Activated naive CD4-positive, alpha-beta T cell treated with anti-CD3 and anti-CD28 coated beads, Interleukin-2, amount 10 ng/mL, durations not matched to agents 7 days and 5 days (primary cell): Measurements from ENCODE around the gene RASSF8.
A peak's percentile ranks its signal among the peaks of the same experiment; 100 is the strongest.

Experiments used
- CTCF ChIA-PET: fragments of 350-600 bp; sonication (Branson Sonifier 250); formaldehyde crosslinking; loops from one replicate; lab custom pipeline; 2021; ENCODE audit warnings: antibody characterized with exemption; lab: Charles Lee
- DNase-seq: peaks from one replicate; pipeline ENCODE4 v3.0.0-alpha.2; 2020
- H3K27ac Mint-ChIP-seq: one replicate; pipeline ENCODE4 v1.8.0; 2021; ENCODE audit warnings: mild to moderate bottlenecking, moderate library complexity, mixed read lengths
- H3K27me3 Mint-ChIP-seq: one replicate; pipeline ENCODE4 v1.8.0; 2021; ENCODE audit warnings: mild to moderate bottlenecking, mixed read lengths
- H3K36me3 Mint-ChIP-seq: one replicate; pipeline ENCODE4 v1.8.0; 2021; ENCODE audit warnings: mixed read lengths
- H3K4me1 Mint-ChIP-seq: one replicate; pipeline ENCODE4 v1.8.0; 2021; ENCODE audit warnings: mixed read lengths
- H3K4me3 Mint-ChIP-seq: one replicate; pipeline ENCODE4 v1.8.0; 2021; ENCODE audit warnings: mild to moderate bottlenecking, moderate library complexity, mixed read lengths
- H3K9me3 Mint-ChIP-seq: one replicate; pipeline ENCODE4 v1.8.0; 2021; ENCODE audit warnings: mixed read lengths

The RASSF8 gene

DNA sequence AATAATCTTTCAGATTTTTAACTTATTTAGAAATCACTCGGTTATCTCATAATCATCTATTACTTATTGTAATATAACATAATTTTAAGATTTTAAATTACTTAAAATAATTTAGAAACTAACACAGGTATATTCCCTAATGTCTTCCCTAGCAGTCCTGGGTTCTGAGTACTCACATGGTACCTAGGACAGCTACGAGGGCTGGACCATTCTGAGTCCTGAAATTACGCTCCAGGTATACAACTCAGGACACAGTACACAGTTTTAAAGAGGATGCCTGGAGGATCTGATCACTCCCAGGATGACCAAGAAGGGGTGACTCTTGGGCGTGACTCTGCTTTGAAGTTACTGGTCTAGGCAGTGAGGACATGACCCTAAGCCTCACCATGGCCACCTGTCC, 9.1 kb upstream of the RASSF8 start:
- no peak for DNase-seq
- H3K4me1 Mint-ChIP-seq, result no peaks in the 10 kb centered on the region
- CTCF ChIA-PET, result no interaction called here
- H3K27me3 Mint-ChIP-seq, result no peaks in the 10 kb centered on the region
- H3K4me3 Mint-ChIP-seq, result no peak overlapping the region
- no peaks in the 10 kb centered on the region for H3K9me3 Mint-ChIP-seq
- H3K36me3 Mint-ChIP-seq, result no peaks in the 10 kb centered on the region
- no peak overlapping the region for H3K27ac Mint-ChIP-seq

DNA sequence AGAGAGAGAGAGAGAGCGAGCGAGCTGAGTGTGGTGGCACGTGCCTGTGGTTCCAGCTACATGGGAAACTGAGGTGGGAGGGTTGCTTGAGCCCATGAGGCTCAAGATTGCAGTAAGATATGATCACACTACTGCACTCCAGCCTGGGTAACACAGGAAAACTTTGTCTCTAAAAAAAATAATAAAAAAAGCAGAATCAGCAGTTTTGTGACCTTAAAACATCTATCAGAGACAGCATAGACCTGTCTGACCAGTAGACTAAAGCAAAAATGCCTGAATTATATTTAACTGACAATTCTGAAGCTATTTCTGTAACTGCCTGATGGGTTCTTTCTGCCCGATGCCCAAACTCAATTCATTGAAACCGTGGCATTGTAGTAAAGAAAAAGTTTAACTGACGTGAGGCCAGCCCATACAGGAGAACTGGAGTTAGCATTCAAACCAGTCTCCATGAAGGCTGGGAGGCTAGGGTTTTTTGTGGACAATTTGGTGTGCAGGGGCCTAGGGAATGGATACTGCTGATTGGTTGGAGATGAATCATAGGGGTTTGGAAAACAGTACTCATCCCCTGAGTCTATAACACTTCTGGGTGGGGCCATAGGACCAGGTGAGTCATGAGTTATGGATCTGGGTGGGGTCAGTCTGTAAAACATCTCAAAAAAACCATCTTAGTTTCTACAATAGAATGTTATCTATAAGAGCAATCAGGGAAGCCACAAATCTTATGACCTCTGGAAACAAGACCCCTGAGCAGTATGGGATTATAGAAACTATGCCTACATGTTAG, 8.0 kb upstream of the RASSF8 start:
- Mint-ChIP-seq H3K27me3 (no peaks in the 10 kb centered on the region), H3K4me3 (no peak overlapping the region), H3K36me3 (no peaks in the 10 kb centered on the region), H3K9me3 (no peaks in the 10 kb centered on the region), H3K27ac (no peak overlapping the region), H3K4me1 (no peaks in the 10 kb centered on the region)
- CTCF ChIA-PET, result no interaction called here
- no peak for DNase-seq

GRCh38 chr12:25957793-25958427, 572 bp upstream of the RASSF8 start:
- no peak for DNase-seq
- Mint-ChIP-seq H3K4me3 (peak overlapping the region; percentile 66), H3K27ac (no peak overlapping the region), H3K27me3 (peaks cover 57% of the 10 kb centered on the region), H3K9me3 (no peaks in the 10 kb centered on the region), H3K36me3 (no peaks in the 10 kb centered on the region), H3K4me1 (peaks cover 11% of the 10 kb centered on the region)
- CTCF ChIA-PET, result no interaction called here

- Mint-ChIP-seq H3K36me3 (no peaks in the 10 kb centered on the region), H3K27ac (no peak overlapping the region), H3K9me3 (no peaks in the 10 kb centered on the region), H3K4me1 (peaks cover 11% of the 10 kb centered on the region), H3K4me3 (peak overlapping the region; percentile 73), H3K27me3 (peaks cover 64% of the 10 kb centered on the region)
- CTCF ChIA-PET, result interaction anchor here (1.0 kb wide), 1 partner anchor 523 kb away, joined by 3 read pairs; no protein-coding TSS in a partner anchor
- DNase-seq, result peak; percentile 23
Measured at GRCh38 chr12:25959071-25959961, 834 bp downstream of the RASSF8 start.

- H3K27me3 Mint-ChIP-seq, result peaks cover 66% of the 10 kb centered on the region
- no peaks in the 10 kb centered on the region for H3K36me3 Mint-ChIP-seq
- H3K4me1 Mint-ChIP-seq, result peaks cover 11% of the 10 kb centered on the region
- H3K27ac Mint-ChIP-seq, result no peak overlapping the region
- H3K4me3 Mint-ChIP-seq, result no peak overlapping the region
- no peaks in the 10 kb centered on the region for H3K9me3 Mint-ChIP-seq
- DNase-seq, result no peak
- CTCF ChIA-PET, result interaction anchor here (1.0 kb wide), 1 partner anchor 524 kb away, joined by 3 read pairs; no protein-coding TSS in a partner anchor
Measured at GRCh38 chr12:25960143-25960542, 1.7 kb downstream of the RASSF8 start.

DNA sequence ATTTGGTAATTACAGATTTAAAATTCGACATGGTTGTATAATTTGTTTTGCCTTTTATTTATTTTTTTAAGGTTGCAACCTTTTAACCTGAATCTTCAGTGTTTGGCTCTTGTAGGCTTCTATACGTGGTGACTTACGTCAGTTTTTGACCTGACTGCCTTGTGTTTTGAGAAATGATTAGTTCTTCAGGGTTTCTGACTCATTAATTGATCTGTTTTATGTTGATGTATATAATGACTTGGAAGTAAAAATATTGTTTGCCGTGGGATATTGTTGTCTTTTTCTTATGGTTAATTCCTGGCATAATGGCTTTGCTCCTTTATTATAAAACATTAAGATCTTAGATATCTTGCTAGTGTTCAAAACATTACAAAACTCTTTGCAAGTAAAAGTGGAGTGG, 2.5 kb downstream of the RASSF8 start:
- Mint-ChIP-seq H3K27ac (no peak overlapping the region), H3K4me3 (no peak overlapping the region), H3K4me1 (peaks cover 11% of the 10 kb centered on the region), H3K9me3 (no peaks in the 10 kb centered on the region), H3K27me3 (peaks cover 66% of the 10 kb centered on the region), H3K36me3 (no peaks in the 10 kb centered on the region)
- DNase-seq, result no peak
- CTCF ChIA-PET, result no interaction called here

DNA sequence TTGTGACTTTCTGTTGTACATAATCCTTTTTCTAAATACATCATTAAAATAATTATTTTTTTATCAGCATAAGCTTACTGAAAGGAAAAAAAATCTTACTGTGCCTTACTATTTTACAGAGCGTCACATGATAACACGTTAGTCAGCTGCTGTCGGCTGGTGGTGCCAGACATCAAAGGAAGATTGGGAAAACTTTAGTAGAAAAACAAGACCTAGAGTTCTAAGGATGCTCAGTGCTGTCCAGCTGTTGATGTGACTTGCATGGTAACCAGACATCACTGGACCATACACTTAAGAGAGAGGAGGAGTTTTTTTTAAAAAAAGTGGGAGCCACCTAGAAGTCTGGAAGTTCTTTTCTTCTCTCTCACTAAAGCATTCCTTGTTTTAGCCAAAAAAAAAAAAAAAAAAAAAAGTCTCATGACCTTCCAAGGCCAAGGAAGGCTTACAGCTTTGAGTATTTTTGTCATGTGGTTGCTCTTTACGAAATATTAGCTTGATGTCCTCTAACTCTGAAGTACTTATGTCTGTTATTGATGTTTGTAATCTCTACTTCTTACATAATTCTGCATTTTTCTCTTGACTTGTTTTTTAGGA, 4.5 kb downstream of the RASSF8 start:
- no peak for DNase-seq
- Mint-ChIP-seq H3K27me3 (peaks cover 47% of the 10 kb centered on the region), H3K4me1 (peaks cover 11% of the 10 kb centered on the region), H3K4me3 (no peak overlapping the region), H3K9me3 (no peaks in the 10 kb centered on the region), H3K27ac (no peak overlapping the region), H3K36me3 (no peaks in the 10 kb centered on the region)
- CTCF ChIA-PET, result no interaction called here

DNA sequence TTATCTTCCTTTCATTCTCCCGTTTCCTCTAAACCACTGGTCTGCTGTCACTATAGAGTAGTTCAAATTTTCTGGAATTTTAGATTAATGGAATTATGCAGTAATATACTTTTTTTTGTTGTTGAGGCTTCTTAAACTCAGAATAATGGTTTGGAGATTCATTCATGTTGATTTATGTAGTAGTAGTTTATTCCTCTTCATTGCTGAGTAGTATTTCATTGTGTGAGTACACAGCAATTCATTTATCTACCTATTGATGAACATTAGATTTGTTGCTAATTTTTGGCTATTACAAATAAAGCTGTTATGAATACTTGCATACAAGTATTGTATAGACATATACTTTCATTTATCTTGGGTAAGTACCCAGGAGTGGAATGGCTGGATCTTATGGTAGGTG, 7.2 kb downstream of the RASSF8 start:
- DNase-seq, result no peak
- CTCF ChIA-PET, result no interaction called here
- H3K4me3 Mint-ChIP-seq, result no peak overlapping the region
- H3K4me1 Mint-ChIP-seq, result no peaks in the 10 kb centered on the region
- no peaks in the 10 kb centered on the region for H3K9me3 Mint-ChIP-seq
- H3K36me3 Mint-ChIP-seq, result no peaks in the 10 kb centered on the region
- H3K27me3 Mint-ChIP-seq, result peaks cover 27% of the 10 kb centered on the region
- H3K27ac Mint-ChIP-seq, result no peak overlapping the region

DNA sequence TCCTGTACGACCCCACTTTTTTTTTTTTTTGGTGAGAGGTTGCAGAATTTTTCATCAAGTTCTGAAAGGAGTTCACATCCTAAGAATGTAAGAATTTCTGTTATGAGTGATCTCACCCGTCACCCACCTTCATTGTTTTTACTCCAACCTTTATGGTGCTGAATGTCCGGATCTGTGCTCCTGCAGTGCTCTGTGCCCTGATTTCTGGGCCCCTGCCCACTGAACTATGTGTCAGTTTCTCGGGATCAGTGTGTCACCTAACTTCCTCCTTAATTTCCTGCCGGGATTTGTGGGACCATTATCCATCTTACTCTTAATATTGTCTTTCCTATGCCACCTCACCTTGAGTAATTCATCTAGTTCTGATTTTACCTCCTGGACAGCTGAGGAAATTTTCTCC, 11.6 kb downstream of the RASSF8 start:
- Mint-ChIP-seq H3K27ac (no peak overlapping the region), H3K4me3 (no peak overlapping the region), H3K9me3 (no peaks in the 10 kb centered on the region), H3K4me1 (no peaks in the 10 kb centered on the region), H3K36me3 (no peaks in the 10 kb centered on the region), H3K27me3 (peaks cover 22% of the 10 kb centered on the region)
- CTCF ChIA-PET, result no interaction called here
- DNase-seq, result no peak

DNA sequence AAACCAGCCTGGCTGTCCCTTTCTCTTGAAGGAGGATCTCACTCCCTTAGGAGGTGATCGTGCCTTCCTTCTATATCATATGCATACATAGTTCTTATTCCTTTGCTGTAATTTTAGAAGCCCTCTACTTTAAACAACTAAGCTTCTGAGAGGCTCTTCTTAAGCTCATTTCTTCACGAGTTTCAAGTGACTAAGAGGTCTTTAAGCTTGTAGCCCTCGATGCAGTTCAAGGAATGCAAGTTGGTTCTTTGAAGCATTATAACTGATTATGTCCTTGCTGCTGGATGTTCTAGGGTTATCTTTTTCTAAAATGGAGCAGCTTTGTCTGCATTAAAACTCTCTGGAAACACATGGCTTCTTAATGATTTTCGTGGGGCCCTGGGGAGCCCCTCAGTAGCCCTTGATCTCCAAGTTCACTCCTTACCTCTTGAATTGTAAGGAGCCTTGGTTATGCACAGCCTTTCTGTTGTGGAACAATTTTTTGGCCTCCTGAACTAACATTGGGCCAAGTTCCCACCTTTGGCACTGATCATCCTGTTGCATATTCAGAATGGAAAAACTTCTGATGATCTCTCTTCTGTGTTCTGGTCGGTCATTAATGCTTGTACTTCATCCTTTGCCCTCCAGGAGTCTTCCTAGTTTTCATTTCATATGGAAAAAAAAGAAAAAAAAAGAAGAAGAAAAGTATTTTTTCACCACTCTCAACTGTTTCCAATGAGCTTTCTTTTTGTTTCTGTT, 12.6 kb downstream of the RASSF8 start:
- Mint-ChIP-seq H3K9me3 (no peaks in the 10 kb centered on the region), H3K27me3 (peaks cover 19% of the 10 kb centered on the region), H3K27ac (no peak overlapping the region), H3K4me3 (no peak overlapping the region), H3K4me1 (no peaks in the 10 kb centered on the region), H3K36me3 (no peaks in the 10 kb centered on the region)
- no peak for DNase-seq
- CTCF ChIA-PET, result no interaction called here

- no peak for DNase-seq
- Mint-ChIP-seq H3K9me3 (no peaks in the 10 kb centered on the region), H3K27ac (no peak overlapping the region), H3K4me1 (no peaks in the 10 kb centered on the region), H3K27me3 (peaks cover 19% of the 10 kb centered on the region), H3K36me3 (no peaks in the 10 kb centered on the region), H3K4me3 (no peak overlapping the region)
- CTCF ChIA-PET, result no interaction called here
Measured at GRCh38 chr12:25971654-25972041, 13.2 kb downstream of the RASSF8 start.

- DNase-seq, result no peak
- Mint-ChIP-seq H3K27me3 (peaks cover 19% of the 10 kb centered on the region), H3K36me3 (no peaks in the 10 kb centered on the region), H3K9me3 (no peaks in the 10 kb centered on the region), H3K4me3 (no peak overlapping the region), H3K4me1 (no peaks in the 10 kb centered on the region), H3K27ac (no peak overlapping the region)
- CTCF ChIA-PET, result interaction anchor here (0.9 kb wide), 1 partner anchor 15 kb away, joined by 3 read pairs; no protein-coding TSS in a partner anchor
Measured at GRCh38 chr12:25972783-25973182, 14.3 kb downstream of the RASSF8 start.

DNA sequence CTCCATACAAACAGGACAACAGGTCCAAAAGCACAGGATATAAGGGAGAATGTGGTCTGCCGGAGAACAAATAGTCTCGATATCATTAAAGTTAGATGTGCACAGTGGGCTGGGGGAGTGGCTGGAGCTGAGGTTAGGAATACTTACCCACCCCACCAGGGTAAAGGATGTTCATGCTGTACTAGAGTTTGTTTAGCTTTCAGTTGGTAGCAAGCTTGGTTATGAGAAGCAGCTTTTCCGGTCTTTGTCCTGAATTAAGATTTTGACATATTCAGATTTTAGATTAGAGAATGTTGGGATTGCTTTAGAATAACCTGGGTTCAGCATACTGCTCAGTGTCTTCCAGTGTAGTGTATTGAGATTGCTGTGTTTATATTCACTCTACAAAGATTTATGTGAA, 16.7 kb downstream of the RASSF8 start:
- CTCF ChIA-PET, result no interaction called here
- no peaks in the 10 kb centered on the region for H3K4me1 Mint-ChIP-seq
- peaks cover 22% of the 10 kb centered on the region for H3K27me3 Mint-ChIP-seq
- no peak overlapping the region for H3K27ac Mint-ChIP-seq
- DNase-seq, result no peak
- no peaks in the 10 kb centered on the region for H3K36me3 Mint-ChIP-seq
- no peaks in the 10 kb centered on the region for H3K9me3 Mint-ChIP-seq
- H3K4me3 Mint-ChIP-seq, result no peak overlapping the region
